GM12878 (cell line): Measurements from ENCODE around the gene RTF2. TPM values are rescaled to one million over a fixed set of nuclear protein-coding genes. Genes with fewer than 3 reads are reported as not detected.

ENCODE experiments used
- CHD4 ChIP-seq: fragments of 200-600 bp; sonication (generic); IDR thresholded peaks from 2 replicates; pipeline ENCODE4 v1.6.1; 2016; ENCODE audit warnings: mild to moderate bottlenecking
- CREM ChIP-seq: IDR thresholded peaks from 2 replicates; pipeline ENCODE4 v1.6.1; 2014; ENCODE audit warnings: antibody characterized with exemption, low read depth
- CTCF ChIP-seq, 3 experiments: IDR thresholded peaks in 2 of 3; conservative IDR thresholded peaks in 1 of 3; 2 replicates each; pipeline ENCODE4 v1.5.1; 2011; ENCODE audit warnings: low read depth in 3 of 3, low read length in 3 of 3, mild to moderate bottlenecking in 3 of 3, control low read depth in 2 of 3, moderate library complexity in 2 of 3, inconsistent platforms in 1 of 3, mixed read lengths in 1 of 3; ENCODE audit not compliant: control insufficient read depth in 2 of 3, insufficient read depth in 1 of 3; ENCODE audit errors: extremely low read depth in 1 of 3
- E2F4 ChIP-seq: IDR thresholded peaks from 2 replicates; pipeline ENCODE4 v1.6.1; 2012; ENCODE audit warnings: low read depth, low read length, improper control_type of control experiment
- E2F8 ChIP-seq: fragments of 450-650 bp; IDR thresholded peaks from 2 replicates; pipeline ENCODE4 v1.6.1; 2018; ENCODE audit warnings: mild to moderate bottlenecking, low read depth, moderate library complexity; ENCODE audit not compliant: partially characterized antibody
- E4F1 ChIP-seq: fragments of 450-650 bp; IDR thresholded peaks from 2 replicates; pipeline ENCODE4 v1.6.1; 2018; ENCODE audit warnings: borderline replicate concordance, mild to moderate bottlenecking; ENCODE audit not compliant: partially characterized antibody
- EED ChIP-seq: sonication (generic); IDR thresholded peaks from 2 replicates; pipeline ENCODE4 v1.6.1; 2016; ENCODE audit warnings: antibody characterized with exemption, low read depth
- EGR1 ChIP-seq, 2 experiments: IDR thresholded peaks; 1 replicate in 1 of 2; 2 replicates in 1 of 2; pipeline ENCODE4 v1.6.1; 2011 to 2012; ENCODE audit warnings: low read depth in 2 of 2, low read length in 2 of 2, borderline replicate concordance in 1 of 2, mild to moderate bottlenecking in 1 of 2, moderate library complexity in 1 of 2
- ETV6 ChIP-seq, 2 experiments: fragments of 450-650 bp in 1 of 2; IDR thresholded peaks in 1 of 2; conservative IDR thresholded peaks in 1 of 2; 2 replicates each; pipeline ENCODE4 v1.6.1; 2014; ENCODE audit warnings: antibody characterized with exemption in 1 of 2, borderline replicate concordance in 1 of 2, low read depth in 1 of 2, mild to moderate bottlenecking in 1 of 2, moderate library complexity in 1 of 2
- EZH2 ChIP-seq: IDR thresholded peaks from 2 replicates; pipeline ENCODE4 v1.6.1; 2012; ENCODE audit warnings: low read depth, mild to moderate bottlenecking, control low read depth, inconsistent platforms, low read length, borderline replicate concordance; ENCODE audit not compliant: control insufficient read depth
- FOXK2 ChIP-seq: fragments of 450-650 bp; IDR thresholded peaks from 2 replicates; pipeline ENCODE4 v1.6.1; 2017; ENCODE audit warnings: mild to moderate bottlenecking, moderate library complexity
- FOXM1 ChIP-seq: IDR thresholded peaks from 2 replicates; pipeline ENCODE4 v1.6.1; 2012; ENCODE audit warnings: low read depth, mild to moderate bottlenecking, inconsistent platforms, low read length, moderate library complexity
- IRF3 ChIP-seq: fragments of 450-650 bp; IDR thresholded peaks from 2 replicates; pipeline ENCODE4 v1.6.1; 2014; ENCODE audit warnings: mild to moderate bottlenecking
- KAT2A ChIP-seq: conservative IDR thresholded peaks from 2 replicates; pipeline ENCODE4 v1.6.1; 2011; ENCODE audit warnings: low read depth, low read length; ENCODE audit not compliant: control insufficient read depth
- MTA3 ChIP-seq: IDR thresholded peaks from 2 replicates; pipeline ENCODE4 v1.6.1; 2012; ENCODE audit warnings: low read length, inconsistent platforms, borderline replicate concordance
- MYC ChIP-seq: IDR thresholded peaks from 2 replicates; pipeline ENCODE4 v1.6.1; 2011; ENCODE audit warnings: mild to moderate bottlenecking, low read length, moderate library complexity, inconsistent platforms; ENCODE audit not compliant: insufficient read depth, insufficient replicate concordance, insufficient read length, severe bottlenecking
- PAX8 ChIP-seq: fragments of 450-650 bp; IDR thresholded peaks from 2 replicates; pipeline ENCODE4 v1.6.1; 2017; ENCODE audit warnings: mild to moderate bottlenecking, moderate library complexity
- RUNX3 ChIP-seq: IDR thresholded peaks from 2 replicates; pipeline ENCODE4 v1.6.1; 2012; ENCODE audit warnings: low read length, inconsistent platforms
- SMARCA5 ChIP-seq: fragments of 450-650 bp; IDR thresholded peaks from 2 replicates; pipeline ENCODE4 v1.6.1; 2017; ENCODE audit warnings: mild to moderate bottlenecking
- SREBF2 ChIP-seq: IDR thresholded peaks from 2 replicates; pipeline ENCODE4 v1.6.1; 2012; ENCODE audit warnings: mild to moderate bottlenecking, low read length
- SUZ12 ChIP-seq: fragments of 200-600 bp; sonication (generic); IDR thresholded peaks from one replicate; pipeline ENCODE4 v1.6.1; 2018; ENCODE audit warnings: antibody characterized with exemption, mild to moderate bottlenecking; ENCODE audit not compliant: unreplicated experiment
- TCF7 ChIP-seq: IDR thresholded peaks from 2 replicates; pipeline ENCODE4 v1.6.1; 2014; ENCODE audit warnings: antibody characterized with exemption, borderline replicate concordance
- polyA plus RNA-seq, 11 experiments: library from polyadenylated mRNA; depleted of rRNA in 4 of 11; unstranded in 6 of 11; stranded (reverse) in 5 of 11; fragments of >200 nt; fragmentation: Nextera tagmentation in 4 of 11; fragmentation: Illumina TruSeq in 1 of 11; extraction: Ambion mirVana in 4 of 11; extraction: Trizol in 1 of 11; gene quantifications; 1 replicate in 1 of 11; 2 replicates in 10 of 11; pipeline versions ENCODE4 v1.2.1 to v1.2.3, GENCODE V29; 2011 to 2016; ENCODE audit warnings: inconsistent platforms in 2 of 11, missing spikeins in 2 of 11, low read depth in 1 of 11
- total RNA-seq, 4 experiments: library from RNA; depleted of rRNA in 3 of 4; stranded (reverse); fragments of >200 nt in 3 of 4; fragmentation: Illumina TruSeq in 1 of 4; extraction: Trizol in 1 of 4; gene quantifications; 2 replicates each; pipeline versions ENCODE4 v1.2.1 to v1.2.3, GENCODE V29; 2013 to 2021

The RTF2 gene
- total and polyA plus RNA-seq, 10 of the 15 experiments (the other 5 are each of a cell fraction or from before 2014, with no cell fraction given), result 66.2 to 133 (median 82.9) TPM

- TF ChIP-seq CTCF (IDR thresholded peaks at IDR 0.05 in 2 of 3, conservative IDR thresholded peaks at IDR 0.05 in 1 of 3; ENCODE audit: control insufficient read depth in 2 of 3, extremely low read depth in 1 of 3, insufficient read depth in 1 of 3, low read depth in 3 of 3, low read length in 3 of 3), result no peak
- TF ChIP-seq TCF7, result no peak
- no peak for TF ChIP-seq SUZ12
- TF ChIP-seq CREM, result no peak; the same call in 1 of the 2 replicates
- no peak for TF ChIP-seq KAT2A
- no peak for TF ChIP-seq FOXM1
- TF ChIP-seq EZH2, result no peak
- TF ChIP-seq EGR1 (IDR thresholded peaks at IDR 0.05; ENCODE audit: borderline replicate concordance in 1 of 2, low read depth in 2 of 2, low read length in 2 of 2), result no peak
- no peak for TF ChIP-seq PAX8
- TF ChIP-seq E2F8, result no peak
- TF ChIP-seq CHD4, result no peak
- no peak for TF ChIP-seq MTA3
- no peak for TF ChIP-seq FOXK2
- TF ChIP-seq SREBF2, result no peak
- TF ChIP-seq MYC, result no peak
- TF ChIP-seq E4F1, result no peak
- TF ChIP-seq RUNX3, result peak; percentile 80
- no peak for TF ChIP-seq ETV6 (conservative IDR thresholded peaks at IDR 0.05 in 1 of 2, IDR thresholded peaks at IDR 0.05 in 1 of 2; ENCODE audit: borderline replicate concordance in 1 of 2, low read depth in 1 of 2)
- no peak for TF ChIP-seq SMARCA5
- TF ChIP-seq IRF3, result no peak
- TF ChIP-seq EED, result no peak
- no peak for TF ChIP-seq E2F4
Measured at GRCh38 chr20:56454754-56455153, 13.7 kb upstream of the RTF2 start (continued).
